CD14-positive monocyte (primary cell): ENCODE data around the gene RAPGEF5. TPM values are rescaled to one million over a fixed set of nuclear protein-coding genes. Genes with fewer than 3 reads are reported as not detected.

Source experiments
- DNase-seq, 3 donors: peaks; one replicate each; pipeline ENCODE4 v3.0.0-alpha.2; 2011 to 2022
- H2AFZ ChIP-seq: 2 replicates; pipeline ENCODE4 v1.6.0; 2012; ENCODE audit warnings: mild to moderate bottlenecking, low read depth, low read length, inconsistent platforms; ENCODE audit not compliant: insufficient read depth, poor library complexity, severe bottlenecking
- H3K27ac ChIP-seq, 2 donors: 1 replicate in 1 of 2; 2 replicates in 1 of 2; pipeline ENCODE4 v1.5.1; 2012 to 2013; ENCODE audit warnings: low read length in 2 of 2, control low read depth in 1 of 2, inconsistent platforms in 1 of 2, low read depth in 1 of 2, mild to moderate bottlenecking in 1 of 2
- H3K27me3 ChIP-seq, 2 donors: one replicate each; pipeline versions ENCODE4 v1.6.0 to v1.6.1; 2011 to 2013; ENCODE audit warnings: low read length in 2 of 2; ENCODE audit not compliant: control insufficient read depth in 2 of 2, insufficient read depth in 2 of 2
- H3K36me3 ChIP-seq, 2 donors: replicated peaks in 1 of 2; 1 replicate in 1 of 2; 2 replicates in 1 of 2; pipeline versions ENCODE4 v1.5.1 to v1.6.1; 2012 to 2013; ENCODE audit warnings: low read length in 2 of 2, control low read depth in 1 of 2, inconsistent platforms in 1 of 2, mild to moderate bottlenecking in 1 of 2; ENCODE audit not compliant: insufficient read depth in 2 of 2, control insufficient read depth in 1 of 2
- H3K4me1 ChIP-seq, 2 donors: 1 replicate in 1 of 2; 2 replicates in 1 of 2; pipeline versions ENCODE4 v1.5.1 to v1.6.1; 2012 to 2013; ENCODE audit warnings: low read length in 2 of 2, control low read depth in 1 of 2, inconsistent platforms in 1 of 2, mild to moderate bottlenecking in 1 of 2, moderate library complexity in 1 of 2; ENCODE audit not compliant: insufficient read depth in 2 of 2, control insufficient read depth in 1 of 2
- H3K4me2 ChIP-seq: replicated peaks from 2 replicates; pipeline ENCODE3; 2012; ENCODE audit warnings: low read length, moderate library complexity, mild to moderate bottlenecking; ENCODE audit not compliant: poor library complexity, severe bottlenecking; ENCODE audit errors: extremely low read depth
- H3K4me3 ChIP-seq, 3 experiments: fragments of 200-600 bp in 1 of 3; sonication (generic) in 1 of 3; replicated peaks in 1 of 3; 1 replicate in 2 of 3; 2 replicates in 1 of 3; pipeline ENCODE4 v1.5.1; 2011 to 2013; ENCODE audit warnings: low read length in 3 of 3, mild to moderate bottlenecking in 3 of 3, control low read depth in 2 of 3, low read depth in 2 of 3, inconsistent platforms in 1 of 3, moderate library complexity in 1 of 3
- H3K79me2 ChIP-seq: 2 replicates; pipeline ENCODE4 v1.6.0; 2012; ENCODE audit warnings: mild to moderate bottlenecking, control low read depth, inconsistent platforms, low read length, moderate library complexity; ENCODE audit not compliant: insufficient read depth
- H3K9ac ChIP-seq: 2 replicates; pipeline ENCODE4 v1.6.0; 2017; ENCODE audit warnings: low read length, mild to moderate bottlenecking; ENCODE audit not compliant: insufficient read depth, poor library complexity, severe bottlenecking
- H3K9me3 ChIP-seq, 2 donors: replicated peaks in 1 of 2; 1 replicate in 1 of 2; 2 replicates in 1 of 2; pipeline versions ENCODE4 v1.5.1 to v1.6.1; 2012 to 2013; ENCODE audit warnings: low read length in 2 of 2, control low read depth in 1 of 2; ENCODE audit not compliant: control insufficient read depth in 1 of 2, insufficient read depth in 1 of 2
- H4K20me1 ChIP-seq: 2 replicates; pipeline ENCODE4 v1.6.0; 2012; ENCODE audit warnings: mild to moderate bottlenecking, low read length, control low read depth, moderate library complexity; ENCODE audit not compliant: insufficient read depth
- H3K27ac Mint-ChIP-seq, 7 donors: one replicate each; pipeline ENCODE4 v1.8.0; 2020; ENCODE audit warnings: mild to moderate bottlenecking in 7 of 7, mixed read lengths in 7 of 7, moderate library complexity in 6 of 7, inconsistent platforms in 2 of 7
- H3K27me3 Mint-ChIP-seq, 3 donors: one replicate each; pipeline ENCODE4 v1.8.0; 2021 to 2022; ENCODE audit warnings: low read depth in 3 of 3, mild to moderate bottlenecking in 3 of 3, mixed read lengths in 3 of 3, moderate library complexity in 3 of 3, inconsistent platforms in 1 of 3
- H3K36me3 Mint-ChIP-seq, 2 donors: one replicate each; pipeline ENCODE4 v1.8.0; 2020; ENCODE audit warnings: mixed read lengths in 2 of 2, inconsistent platforms in 1 of 2, mild to moderate bottlenecking in 1 of 2
- H3K4me1 Mint-ChIP-seq: one replicate; pipeline ENCODE4 v1.8.0; 2020; ENCODE audit warnings: mild to moderate bottlenecking, mixed read lengths
- H3K4me3 Mint-ChIP-seq, 2 donors: one replicate each; pipeline ENCODE4 v1.8.0; 2020; ENCODE audit warnings: mild to moderate bottlenecking in 2 of 2, mixed read lengths in 2 of 2, moderate library complexity in 1 of 2
- H3K9me3 Mint-ChIP-seq, 7 donors: one replicate each; pipeline ENCODE4 v1.8.0; 2020 to 2022; ENCODE audit warnings: mixed read lengths in 7 of 7, mild to moderate bottlenecking in 6 of 7, moderate library complexity in 6 of 7, inconsistent platforms in 2 of 7
- CTCF ChIP-seq: fragments of 200-600 bp; IDR thresholded peaks from one replicate; pipeline ENCODE4 v1.8.0; 2022; ENCODE audit warnings: antibody characterized with exemption, mild to moderate bottlenecking
- WGBS: methylation state at CpG from one replicate; pipeline ENCODE4 v1.1.5; 2013; ENCODE audit warnings: missing lambda C conversion rate; ENCODE audit not compliant: insufficient coverage; 5-methylcytosine and 5-hydroxymethylcytosine counted together
- intact Hi-C, 2 donors: fragments of 100-400 bp; cut with micrococcal nuclease; formaldehyde crosslinking; loops; one replicate each; pipeline versions ENCODE4 v1.15.0 to v1.15.1; 2023
- polyA plus RNA-seq, 3 donors: library from polyadenylated mRNA; depleted of rRNA in 1 of 3; unstranded in 2 of 3; stranded (reverse) in 1 of 3; fragments of 300-500 nt in 2 of 3; fragments of >200 nt in 1 of 3; fragmentation: Illumina TruSeq in 2 of 3; gene quantifications; 1 replicate in 2 of 3; 2 replicates in 1 of 3; pipeline ENCODE4 v1.2.3, GENCODE V29; 2012 to 2021

Gene RAPGEF5
- polyA plus RNA-seq, 3 donors = not detected

GRCh38 chr7:22194658-22195273 is 162.2 kb downstream of the RAPGEF5 start:
- intact Hi-C loops = no loop called here
- Mint-ChIP-seq H3K4me1 (no peaks in the 10 kb centered on the region), H3K4me3 (no peak overlapping the region), H3K27me3 (peaks cover 0 to 3% (median 0%) of the 10 kb centered on the region in 3 donors), H3K36me3 (no peaks in the 10 kb centered on the region), H3K9me3 (peaks cover 0 to 2% (median 0%) of the 10 kb centered on the region in 7 donors), H3K27ac (no peak overlapping the region)
- Histone ChIP-seq H3K9me3 (no peaks in the 10 kb centered on the region), H3K27me3 (no peaks in the 10 kb centered on the region), H2AFZ (no peak overlapping the region), H3K4me1 (no peaks in the 10 kb centered on the region), H3K9ac (no peak overlapping the region), H3K27ac (no peak overlapping the region), H3K4me3 (no peak overlapping the region), H3K79me2 (no peaks in the 10 kb centered on the region), H4K20me1 (no peaks in the 10 kb centered on the region), H3K36me3 (no peaks in the 10 kb centered on the region), H3K4me2 (no peak overlapping the region)
- WGBS = 100% methylated on average over 4 of the region's 10 CpGs
- no peak for DNase-seq
- TF ChIP-seq CTCF = no peak

GRCh38 chr7:22193450-22193983 is 163.4 kb downstream of the RAPGEF5 start:
- DNase-seq = no peak
- Histone ChIP-seq H3K9me3 (no peaks in the 10 kb centered on the region), H3K79me2 (no peaks in the 10 kb centered on the region), H3K27ac (no peak overlapping the region), H3K27me3 (no peaks in the 10 kb centered on the region), H3K4me3 (no peak overlapping the region), H3K4me2 (no peak overlapping the region), H3K4me1 (no peaks in the 10 kb centered on the region), H3K36me3 (no peaks in the 10 kb centered on the region), H4K20me1 (no peaks in the 10 kb centered on the region), H2AFZ (no peak overlapping the region), H3K9ac (no peak overlapping the region)
- intact Hi-C loops = no loop called here
- no peaks in the 10 kb centered on the region for H3K36me3 Mint-ChIP-seq
- H3K27me3 Mint-ChIP-seq = peaks cover 0 to 2% (median 0%) of the 10 kb centered on the region in 3 donors
- peaks cover 0 to under 1% (median 0%) of the 10 kb centered on the region in 7 donors for H3K9me3 Mint-ChIP-seq
- TF ChIP-seq CTCF = no peak
- no peaks in the 10 kb centered on the region for H3K4me1 Mint-ChIP-seq
- no peak overlapping the region for H3K4me3 Mint-ChIP-seq
- H3K27ac Mint-ChIP-seq = no peak overlapping the region
- 92% methylated on average over 11 of the region's 21 CpGs for WGBS
